Activated naive CD4-positive, alpha-beta T cell treated with anti-CD3 and anti-CD28 coated beads, Interleukin-2, amount 50 U/mL, for 24 hours (primary cell): Measurements from ENCODE around the gene STAM2.
"Not testable (repeated sequence)": the region's sequence is repeated elsewhere in the genome, so short reads cannot be mapped to it uniquely, and the experiment has no call there.

Experiments
- H3K27ac Mint-ChIP-seq: one replicate; pipeline ENCODE4 v1.8.0; 2021; ENCODE audit warnings: mild to moderate bottlenecking, mixed read lengths
- H3K27me3 Mint-ChIP-seq: one replicate; pipeline ENCODE4 v1.8.0; 2021; ENCODE audit warnings: mixed read lengths
- H3K36me3 Mint-ChIP-seq: one replicate; pipeline ENCODE4 v1.8.0; 2021; ENCODE audit warnings: mixed read lengths
- H3K4me1 Mint-ChIP-seq: one replicate; pipeline ENCODE4 v1.8.0; 2021; ENCODE audit warnings: mixed read lengths
- H3K4me3 Mint-ChIP-seq: one replicate; pipeline ENCODE4 v1.8.0; 2021; ENCODE audit warnings: mild to moderate bottlenecking, mixed read lengths
- H3K9me3 Mint-ChIP-seq: one replicate; pipeline ENCODE4 v1.8.0; 2021; ENCODE audit warnings: mixed read lengths

The STAM2 gene

DNA sequence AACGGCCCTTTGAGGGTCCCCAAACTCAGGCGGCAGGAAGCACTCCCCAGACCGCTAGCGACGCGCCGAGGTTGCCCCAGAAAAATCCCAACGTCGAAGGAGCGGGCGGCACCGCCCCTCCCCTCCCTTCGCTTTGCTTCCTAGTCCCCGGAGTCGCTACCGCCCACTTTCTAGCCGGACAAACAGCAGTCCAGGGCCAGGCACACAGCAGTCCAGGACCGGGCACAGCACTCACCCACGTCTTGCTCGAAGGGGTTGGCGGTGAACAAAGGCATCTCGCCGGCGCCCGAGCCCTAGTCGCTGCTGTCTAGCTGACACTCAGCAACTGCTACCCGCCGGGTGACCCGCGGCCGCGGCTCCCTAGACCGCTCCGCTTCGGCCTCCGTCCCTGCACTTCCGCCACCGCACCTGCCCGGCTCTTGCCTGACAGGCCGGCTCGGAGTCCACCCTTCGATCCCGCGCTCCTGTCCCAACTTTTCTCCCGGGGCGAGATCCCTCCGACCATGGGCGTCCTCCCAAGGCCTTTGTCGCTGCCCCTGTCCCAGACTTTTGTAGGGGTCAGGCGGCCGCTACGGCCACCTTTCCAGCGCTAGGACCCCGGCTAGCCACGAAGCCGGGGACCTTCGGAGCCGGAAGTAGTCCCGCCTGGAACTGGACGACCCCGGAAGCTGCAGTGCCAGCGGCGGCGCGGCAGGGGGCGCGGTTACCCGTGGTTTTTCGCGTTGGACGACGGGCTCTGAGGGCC lies at the start of gene STAM2:
Gene STAM2, minus strand, starts transcription at position 396 of the 745 bp plus-strand sequence. Its CDS starts 121 bp downstream, at position 275.
- H3K9me3 Mint-ChIP-seq, result no peaks in the 10 kb centered on the region
- peaks cover 38% of the 10 kb centered on the region for H3K4me1 Mint-ChIP-seq
- peak within 1 kb of the TSS; percentile 98 for H3K4me3 Mint-ChIP-seq
- H3K27ac Mint-ChIP-seq, result peak within 1 kb of the TSS; percentile 99
- peaks cover 4% of the 10 kb centered on the region for H3K27me3 Mint-ChIP-seq
- H3K36me3 Mint-ChIP-seq, result peaks cover 3% of the 10 kb centered on the region

DNA sequence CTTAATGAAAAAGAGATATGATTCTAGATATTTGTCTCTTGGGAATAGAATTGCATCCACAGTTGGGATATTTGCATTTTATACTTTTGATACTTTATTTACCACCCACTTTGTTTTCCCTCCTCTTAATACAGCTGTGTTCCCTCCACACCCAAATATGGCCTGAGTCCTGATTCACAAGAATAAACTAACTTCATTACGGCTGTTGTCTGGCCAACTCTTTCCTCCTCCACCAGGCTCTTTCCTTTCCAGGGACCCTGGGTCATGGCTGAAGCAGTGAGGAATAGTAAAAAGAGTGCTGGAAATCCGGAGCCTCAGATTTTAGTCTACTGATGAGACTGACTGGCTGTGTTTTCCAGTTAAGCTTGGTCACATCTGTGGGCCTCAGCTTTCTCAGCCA lies 48.4 kb upstream of the STAM2 start:
- Mint-ChIP-seq H3K36me3 (no peaks in the 10 kb centered on the region), H3K4me3 (no peak overlapping the region), H3K4me1 (no peaks in the 10 kb centered on the region), H3K27me3 (peaks cover 10% of the 10 kb centered on the region), H3K9me3 (no peaks in the 10 kb centered on the region), H3K27ac (no peak overlapping the region)

DNA sequence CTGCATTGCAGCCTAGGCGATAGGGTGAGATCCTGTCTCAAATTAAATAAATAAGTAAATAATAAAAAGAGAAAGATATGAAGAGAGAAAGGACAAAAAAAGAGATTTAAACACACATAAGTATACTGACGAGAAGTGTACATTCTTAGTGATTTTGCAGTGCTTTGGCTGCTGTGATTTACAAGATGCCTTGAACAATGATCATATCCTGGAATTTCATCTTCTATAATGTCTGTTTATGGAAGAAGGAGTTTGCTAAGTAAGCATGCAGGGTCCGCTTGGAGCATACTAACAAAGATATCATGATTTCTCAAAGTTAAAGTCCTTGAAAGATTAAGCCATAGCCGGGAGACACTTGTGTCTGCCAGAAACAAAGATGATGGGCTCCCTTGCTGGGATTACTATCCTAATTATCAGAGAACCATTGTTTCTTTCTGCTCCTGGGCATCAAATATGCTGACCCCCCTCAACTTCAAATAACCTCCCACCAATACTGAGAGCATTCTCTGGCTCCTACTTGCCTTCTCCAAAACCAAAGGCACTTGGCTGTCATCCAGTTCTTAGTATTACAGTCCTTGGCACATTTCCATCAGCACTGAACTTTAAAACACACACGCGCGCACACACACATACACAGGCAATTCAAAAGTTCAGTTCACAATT lies 47.5 kb upstream of the STAM2 start:
- H3K4me1 Mint-ChIP-seq, result no peaks in the 10 kb centered on the region
- no peaks in the 10 kb centered on the region for H3K36me3 Mint-ChIP-seq
- peaks cover 10% of the 10 kb centered on the region for H3K27me3 Mint-ChIP-seq
- H3K27ac Mint-ChIP-seq, result no peak overlapping the region
- H3K4me3 Mint-ChIP-seq, result no peak overlapping the region
- H3K9me3 Mint-ChIP-seq, result no peaks in the 10 kb centered on the region

DNA sequence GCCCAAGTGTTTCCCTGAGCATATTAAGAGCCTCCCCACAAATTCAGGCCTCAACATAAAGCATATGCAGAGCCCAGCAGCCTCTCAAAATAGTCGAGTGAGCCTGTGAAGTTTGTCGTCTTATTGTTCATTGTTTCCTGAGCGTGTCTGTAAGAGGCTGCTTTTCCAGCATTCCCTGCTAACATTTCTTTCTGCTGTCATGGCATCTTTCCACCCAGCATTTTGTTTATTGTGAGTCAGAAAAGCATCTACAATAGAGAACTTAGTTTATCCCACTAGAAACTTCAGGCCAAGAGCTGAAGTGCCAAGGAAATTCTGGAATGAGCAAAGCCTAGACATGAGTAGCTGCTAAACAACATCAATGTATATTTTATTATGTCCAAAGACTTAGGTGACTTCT lies 46.3 kb upstream of the STAM2 start:
- Mint-ChIP-seq H3K27me3 (peaks cover 11% of the 10 kb centered on the region), H3K36me3 (no peaks in the 10 kb centered on the region)

DNA sequence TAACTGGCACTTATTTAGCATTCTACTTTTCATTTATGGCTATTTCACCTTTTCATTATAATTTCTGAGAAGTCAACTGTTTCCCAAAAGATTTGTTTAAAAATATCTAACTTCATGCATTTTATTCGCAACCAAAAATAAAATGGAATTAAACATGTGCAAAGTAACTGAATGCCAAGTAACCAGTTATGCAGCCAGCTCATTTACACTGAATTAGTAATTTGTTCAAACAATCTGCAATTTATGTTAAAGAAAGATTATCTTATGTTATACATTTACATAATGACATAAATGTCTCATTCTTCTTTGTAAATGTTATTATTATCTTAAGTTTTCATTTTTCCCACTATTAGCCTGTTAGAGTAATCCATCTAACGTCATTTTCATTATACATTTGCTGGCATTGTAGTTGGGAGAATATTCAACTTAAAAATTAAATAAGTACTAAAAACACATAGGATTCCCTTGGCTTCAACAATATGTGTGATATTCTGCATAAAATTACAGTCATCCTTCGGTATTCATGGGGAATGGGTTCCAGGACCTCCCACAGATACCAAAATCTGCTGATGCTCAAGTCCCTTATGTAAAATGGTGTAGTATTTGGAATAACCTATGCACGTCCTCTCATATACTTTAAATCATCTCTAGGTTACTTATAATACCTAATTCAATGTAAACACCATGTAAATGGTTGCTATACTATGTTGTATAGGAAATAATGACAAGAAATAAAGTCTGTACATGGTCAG lies 43.7 kb upstream of the STAM2 start:
- Mint-ChIP-seq H3K27me3 (peaks cover 7% of the 10 kb centered on the region), H3K9me3 (no peaks in the 10 kb centered on the region), H3K4me1 (no peaks in the 10 kb centered on the region), H3K4me3 (no peak overlapping the region), H3K27ac (no peak overlapping the region), H3K36me3 (no peaks in the 10 kb centered on the region)

More for the DNA sequence above, 46.3 kb upstream of the STAM2 start:
- Mint-ChIP-seq H3K4me1 (no peaks in the 10 kb centered on the region), H3K4me3 (no peak overlapping the region), H3K9me3 (no peaks in the 10 kb centered on the region), H3K27ac (no peak overlapping the region)

DNA sequence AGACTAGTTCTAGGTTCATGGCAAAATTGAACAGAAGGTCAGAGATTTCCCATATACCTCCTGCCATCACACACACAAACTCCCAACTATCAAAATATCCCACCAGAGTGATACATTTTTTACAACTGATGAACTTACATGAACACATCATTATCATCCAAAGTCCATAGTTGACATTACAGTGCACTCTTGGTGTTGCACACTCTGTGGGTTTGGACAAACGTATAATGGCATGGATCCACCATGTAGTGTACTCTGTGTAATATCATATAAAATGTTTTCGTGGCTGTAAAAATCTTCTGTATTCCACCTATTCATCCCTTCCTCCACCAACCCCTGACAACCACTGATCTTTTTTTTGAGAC lies 25.9 kb upstream of the STAM2 start:
- Mint-ChIP-seq H3K4me1 (no peaks in the 10 kb centered on the region), H3K36me3 (no peaks in the 10 kb centered on the region), H3K9me3 (no peaks in the 10 kb centered on the region), H3K4me3 (no peak overlapping the region), H3K27ac (no peak overlapping the region), H3K27me3 (peaks cover 20% of the 10 kb centered on the region)

DNA sequence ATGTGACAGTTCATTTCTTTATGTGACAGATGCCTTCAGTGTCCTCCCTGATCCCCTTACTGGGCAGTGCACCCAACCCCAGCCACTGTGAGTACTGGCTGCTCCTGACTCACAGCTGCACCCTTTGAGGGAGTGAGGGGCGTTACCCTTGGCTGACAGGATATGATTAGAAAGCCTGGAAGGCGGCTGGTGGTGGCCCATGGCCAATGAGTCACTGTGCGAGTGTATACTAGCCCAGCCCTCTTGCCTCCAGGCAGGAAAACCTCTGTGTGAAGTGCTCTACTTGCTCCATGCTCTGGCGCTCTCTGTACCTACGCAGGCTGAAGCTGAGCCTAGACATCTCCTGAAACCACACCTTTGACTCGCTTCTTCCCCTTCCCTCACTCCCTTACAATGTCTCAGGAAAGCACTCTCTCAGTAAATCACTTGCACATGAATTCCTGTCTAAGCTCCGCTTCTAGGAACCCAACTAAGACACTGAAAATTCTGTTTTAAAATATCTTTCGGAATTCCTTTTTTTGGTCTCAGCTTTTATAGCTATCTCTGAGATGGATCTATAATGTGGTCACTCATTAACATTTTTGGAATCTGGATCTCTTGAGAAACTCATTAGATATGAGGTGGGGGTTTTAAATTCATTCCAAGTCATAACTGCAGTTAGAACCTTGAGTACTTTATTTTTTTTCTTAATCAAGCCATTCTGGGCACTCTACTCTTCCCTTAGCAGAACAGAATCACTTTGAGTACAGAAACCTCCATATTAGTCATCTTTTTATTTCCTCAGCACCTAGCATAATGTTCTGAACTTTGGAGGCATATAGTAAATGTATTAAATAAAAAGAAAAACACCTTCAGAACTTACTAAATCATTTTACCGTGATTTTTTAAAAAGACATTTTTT lies 25.3 kb upstream of the STAM2 start:
- H3K4me1 Mint-ChIP-seq, result no peaks in the 10 kb centered on the region
- no peaks in the 10 kb centered on the region for H3K36me3 Mint-ChIP-seq
- peaks cover 20% of the 10 kb centered on the region for H3K27me3 Mint-ChIP-seq
- H3K9me3 Mint-ChIP-seq, result no peaks in the 10 kb centered on the region
- H3K4me3 Mint-ChIP-seq, result no peak overlapping the region
- H3K27ac Mint-ChIP-seq, result no peak overlapping the region

DNA sequence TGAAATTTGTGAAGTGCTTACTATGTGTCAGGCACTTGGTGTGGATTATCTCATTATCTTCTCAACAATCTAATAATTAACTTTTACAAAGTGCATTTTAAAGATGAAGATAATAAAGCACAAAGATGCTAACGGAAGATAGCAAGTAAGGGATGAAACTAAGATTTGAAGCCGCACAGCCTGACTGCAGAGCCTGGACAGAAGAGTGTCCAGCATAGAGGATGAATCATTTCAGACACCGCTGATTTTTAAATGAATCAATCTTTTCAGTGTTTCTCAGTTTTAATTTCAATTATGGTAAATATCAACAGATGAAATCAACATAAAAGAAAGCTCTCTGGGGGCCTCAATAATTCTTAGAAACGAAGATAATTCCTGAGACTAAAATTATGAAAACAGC lies 24.5 kb upstream of the STAM2 start:
- Mint-ChIP-seq H3K27me3 (peaks cover 20% of the 10 kb centered on the region), H3K4me3 (no peak overlapping the region), H3K36me3 (no peaks in the 10 kb centered on the region), H3K27ac (no peak overlapping the region), H3K9me3 (no peaks in the 10 kb centered on the region), H3K4me1 (no peaks in the 10 kb centered on the region)

DNA sequence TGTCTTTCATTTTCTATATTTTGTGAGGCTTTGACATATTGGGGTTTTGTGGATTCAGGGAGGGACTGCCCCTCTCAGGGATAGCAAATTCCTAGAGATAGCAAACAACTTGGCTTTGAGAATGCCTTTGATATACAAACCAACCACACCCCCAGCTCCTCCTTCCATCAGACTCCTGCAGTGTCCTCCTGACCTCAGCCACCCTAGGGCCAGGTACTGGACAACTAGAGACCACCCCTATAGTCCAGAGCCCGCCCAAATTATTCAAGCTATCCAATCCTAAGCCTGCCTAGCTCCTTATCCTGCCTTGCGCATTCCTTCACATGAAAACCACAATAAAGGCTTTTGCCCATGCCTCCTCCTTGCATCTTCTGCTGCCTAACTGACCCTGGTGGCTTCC lies 22.9 kb upstream of the STAM2 start:
- H3K27me3 Mint-ChIP-seq, result peaks cover 15% of the 10 kb centered on the region

DNA sequence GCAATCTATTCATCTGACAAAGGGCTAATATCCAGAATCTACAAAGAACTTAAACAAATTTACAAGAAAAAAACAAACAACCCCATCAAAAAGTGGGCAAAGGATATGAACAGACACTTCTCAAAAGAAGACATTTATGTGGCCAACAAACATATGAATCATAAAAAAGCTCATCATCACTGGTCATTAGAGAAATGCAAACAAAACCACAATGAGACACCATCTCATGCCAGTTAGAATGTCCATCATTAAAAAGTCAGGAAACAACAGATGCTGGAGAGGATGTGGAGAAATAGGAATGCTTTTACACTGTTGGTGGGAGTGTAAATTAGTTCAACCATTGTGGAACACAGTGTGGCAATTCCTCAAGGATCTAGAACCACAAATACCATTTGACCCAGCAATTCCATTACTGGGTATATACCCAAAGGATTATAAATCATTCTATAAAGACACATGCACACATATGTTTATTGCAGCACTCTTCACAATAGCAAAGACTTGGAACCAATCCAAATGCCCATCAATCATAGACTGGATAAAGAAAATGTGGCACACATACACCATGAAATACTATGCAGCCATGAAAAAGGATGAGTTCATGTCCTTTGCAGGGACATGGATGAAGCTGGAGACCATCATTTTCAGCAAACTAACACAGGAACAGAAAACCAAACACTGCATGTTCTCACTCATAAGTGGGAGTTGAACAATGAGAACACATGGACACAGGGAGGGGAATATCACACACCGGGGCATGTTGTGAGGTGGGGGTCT lies 22.1 kb upstream of the STAM2 start:
- H3K9me3 Mint-ChIP-seq, H3K4me3 Mint-ChIP-seq, H3K4me1 Mint-ChIP-seq, H3K27ac Mint-ChIP-seq, H3K36me3 Mint-ChIP-seq: not testable (repeated sequence)
- H3K27me3 Mint-ChIP-seq, result peaks cover 19% of the 10 kb centered on the region

More for the DNA sequence above, 22.9 kb upstream of the STAM2 start:
- no peaks in the 10 kb centered on the region for H3K9me3 Mint-ChIP-seq
- H3K36me3 Mint-ChIP-seq, result no peaks in the 10 kb centered on the region
- H3K27ac Mint-ChIP-seq, result no peak overlapping the region
- no peaks in the 10 kb centered on the region for H3K4me1 Mint-ChIP-seq
- no peak overlapping the region for H3K4me3 Mint-ChIP-seq

DNA sequence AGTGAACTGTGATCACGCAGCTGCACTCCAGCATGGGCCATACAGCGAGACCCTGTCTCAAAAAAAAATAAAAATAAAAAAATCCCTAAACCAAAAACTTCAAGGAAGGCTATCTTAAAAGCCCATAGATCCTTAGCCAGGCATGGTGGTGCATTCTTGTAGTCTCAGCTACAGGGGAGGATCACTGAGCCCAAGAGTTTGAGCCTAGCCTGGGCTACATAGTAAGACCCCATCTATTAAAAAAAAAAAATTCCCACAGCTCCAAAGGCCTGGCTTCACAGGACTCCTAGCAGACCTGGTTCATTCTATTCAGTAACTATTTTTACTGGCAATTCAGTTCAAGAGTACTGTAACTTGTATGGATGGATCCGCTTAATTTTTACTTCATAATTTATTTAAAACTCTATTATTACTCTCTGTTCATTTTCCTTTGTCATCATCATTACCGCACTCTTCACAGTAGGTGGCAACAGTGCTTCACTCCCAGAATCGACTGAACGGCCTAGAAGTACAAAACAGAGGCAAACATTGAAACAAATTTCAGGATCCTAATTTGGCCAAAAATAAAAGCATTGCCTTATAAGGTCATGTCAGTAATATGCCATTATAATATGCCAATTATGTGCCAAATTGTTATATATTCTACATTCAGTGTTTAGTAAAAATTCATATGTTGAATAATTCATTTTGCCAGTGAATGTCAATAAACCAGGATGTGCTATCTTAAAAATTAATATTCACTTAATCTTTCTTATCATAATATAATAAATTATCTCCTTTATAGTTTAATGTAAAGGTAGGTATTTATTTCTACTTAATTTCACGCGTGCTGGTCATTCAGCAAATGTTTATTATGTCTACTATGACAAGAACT lies 14.3 kb upstream of the STAM2 start:
- Mint-ChIP-seq H3K9me3 (no peaks in the 10 kb centered on the region), H3K36me3 (peaks cover 1% of the 10 kb centered on the region), H3K27ac (no peak overlapping the region), H3K4me3 (no peak overlapping the region), H3K4me1 (peaks cover 9% of the 10 kb centered on the region), H3K27me3 (peaks cover 15% of the 10 kb centered on the region)

DNA sequence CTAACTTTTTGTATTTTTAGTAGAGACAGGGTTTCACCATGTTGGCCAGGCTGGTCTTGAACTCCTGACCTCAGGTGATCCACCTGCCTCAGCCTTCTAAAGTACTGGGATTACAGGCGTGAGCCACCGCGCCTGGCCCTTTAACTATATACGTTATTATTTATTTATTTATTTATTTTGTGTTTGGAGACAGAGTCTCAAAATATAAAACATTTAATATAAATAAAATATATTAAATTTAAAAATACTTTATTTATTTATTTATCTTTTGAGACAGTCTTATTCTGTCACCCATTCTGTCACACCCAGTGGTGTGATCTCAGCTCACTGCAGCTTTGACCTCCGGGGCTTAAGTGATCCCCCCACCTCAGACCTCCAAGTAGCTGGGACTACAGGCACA lies 11.2 kb upstream of the STAM2 start:
- not testable (repeated sequence) for H3K4me3 Mint-ChIP-seq, H3K9me3 Mint-ChIP-seq, H3K36me3 Mint-ChIP-seq, H3K27ac Mint-ChIP-seq, H3K27me3 Mint-ChIP-seq
- peaks cover 23% of the 10 kb centered on the region for H3K4me1 Mint-ChIP-seq

DNA sequence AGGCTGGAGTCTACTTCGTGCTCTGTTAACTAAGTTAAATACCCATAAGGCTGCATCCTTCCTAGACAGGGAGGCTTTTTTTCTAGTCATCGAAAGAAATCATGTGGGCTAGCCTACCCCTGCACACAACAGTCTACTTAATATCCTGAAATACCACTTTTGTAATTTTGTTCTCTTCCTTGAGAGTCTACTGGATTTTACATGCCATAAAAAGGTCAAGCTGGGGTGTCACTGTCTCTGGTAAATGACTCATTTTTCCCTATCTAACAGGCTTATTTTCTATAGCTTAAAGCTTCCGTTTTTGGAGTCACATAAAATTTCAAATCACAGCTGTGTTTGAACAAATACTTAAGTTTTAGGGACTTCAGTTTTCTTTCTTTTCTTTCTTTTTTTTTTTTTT lies 10.7 kb upstream of the STAM2 start:
- H3K4me3 Mint-ChIP-seq, result no peak overlapping the region
- peaks cover 6% of the 10 kb centered on the region for H3K27me3 Mint-ChIP-seq
- H3K36me3 Mint-ChIP-seq, result peaks cover 2% of the 10 kb centered on the region
- H3K27ac Mint-ChIP-seq, result no peak overlapping the region
- H3K4me1 Mint-ChIP-seq, result peaks cover 23% of the 10 kb centered on the region
- no peaks in the 10 kb centered on the region for H3K9me3 Mint-ChIP-seq
